Measurements from ENCODE around the gene VAMP2.

GRCh38 chr17:8137645-8138373 lies 24.9 kb downstream of the VAMP2 start:
- TF ChIP-seq CTCF (conservative IDR thresholded peaks at IDR 0.05 in 1 of 2, IDR thresholded peaks at IDR 0.05 in 1 of 2; ENCODE audit: extremely low read depth in 1 of 2, insufficient read depth in 1 of 2, low read depth in 1 of 2, low read length in 2 of 2) (no peak), EZH2 (IDR thresholded peaks at IDR 0.05; ENCODE audit: borderline replicate concordance, low read length) (no peak)

All from mammary epithelial cell (primary cell).